TTC549 (cell line): Measurements from ENCODE around the gene TRIM56.
A peak's percentile ranks its signal among the peaks of the same experiment; 100 is the strongest.
"Not testable (repeated sequence)": the region's sequence is repeated elsewhere in the genome, so short reads cannot be mapped to it uniquely, and the experiment has no call there.

Experiments used
- FAIRE-seq: peaks from 2 replicates; lab custom pipeline; 2012; peaks lifted over from hg19 to GRCh38; lab: Jason Lieb, UNC

The TRIM56 gene

GRCh38 chr7:101092266-101092905 is 7.1 kb downstream of the TRIM56 start:
- not testable (repeated sequence) for FAIRE-seq

GRCh38 chr7:101093906-101094305 is 8.6 kb downstream of the TRIM56 start:
- no peak for FAIRE-seq

- FAIRE-seq, result no peak
These were observed 9.1 kb downstream of the TRIM56 start for GRCh38 chr7:101094376-101094775.

- no peak for FAIRE-seq
These were observed 9.6 kb downstream of the TRIM56 start for GRCh38 chr7:101094791-101095375.

- FAIRE-seq, result no peak
These were observed 11.2 kb downstream of the TRIM56 start for GRCh38 chr7:101096331-101096956.

GRCh38 chr7:101096957-101097347 is 11.7 kb downstream of the TRIM56 start:
- FAIRE-seq, result no peak

GRCh38 chr7:101097561-101097960 is 12.3 kb downstream of the TRIM56 start:
- no peak for FAIRE-seq

- peak; percentile 23 for FAIRE-seq
These were observed 14.9 kb downstream of the TRIM56 start for GRCh38 chr7:101099969-101100781.

GRCh38 chr7:101100858-101101847 is 15.9 kb downstream of the TRIM56 start:
- FAIRE-seq, result no peak

- FAIRE-seq, result no peak
These were observed 16.7 kb downstream of the TRIM56 start for GRCh38 chr7:101102026-101102425.

GRCh38 chr7:101103701-101104100 is 18.4 kb downstream of the TRIM56 start:
- not testable (repeated sequence) for FAIRE-seq

- no peak for FAIRE-seq
These were observed 19.0 kb downstream of the TRIM56 start for GRCh38 chr7:101104193-101104713.

GRCh38 chr7:101104799-101105198 is 19.5 kb downstream of the TRIM56 start:
- FAIRE-seq, result no peak

GRCh38 chr7:101105248-101105647 is 20.0 kb downstream of the TRIM56 start:
- FAIRE-seq, result not testable (repeated sequence)

GRCh38 chr7:101106386-101106785 is 21.1 kb downstream of the TRIM56 start:
- no peak for FAIRE-seq

GRCh38 chr7:101108330-101108857 is 23.1 kb downstream of the TRIM56 start:
- no peak for FAIRE-seq

- no peak for FAIRE-seq
These were observed 23.7 kb downstream of the TRIM56 start for GRCh38 chr7:101108961-101109360.

GRCh38 chr7:101109368-101109767 is 24.1 kb downstream of the TRIM56 start:
- FAIRE-seq, result no peak

GRCh38 chr7:101111261-101111660 is 26.0 kb downstream of the TRIM56 start:
- no peak for FAIRE-seq

GRCh38 chr7:101112233-101112632 is 27.0 kb downstream of the TRIM56 start:
- no peak for FAIRE-seq

GRCh38 chr7:101113140-101113539 is 27.9 kb downstream of the TRIM56 start:
- FAIRE-seq, result not testable (repeated sequence)
